Skin epidermis (tissue), 12 donors: ENCODE measurements around the gene NLRP10.

Experiments
- H3K27ac ChIP-seq, 21 experiments: fragments of 200-600 bp; sonication (generic) in 11 of 21; one replicate each; pipeline ENCODE4 v1.5.0; 2020; ENCODE audit warnings: mild to moderate bottlenecking in 3 of 21, inconsistent platforms in 2 of 21, moderate library complexity in 2 of 21
- H3K4me3 ChIP-seq, 7 experiments: fragments of 200-600 bp; sonication (generic) in 2 of 7; one replicate each; pipeline ENCODE4 v1.5.0; 2020; ENCODE audit warnings: inconsistent platforms in 2 of 7, mild to moderate bottlenecking in 2 of 7, moderate library complexity in 1 of 7

The NLRP10 gene

DNA sequence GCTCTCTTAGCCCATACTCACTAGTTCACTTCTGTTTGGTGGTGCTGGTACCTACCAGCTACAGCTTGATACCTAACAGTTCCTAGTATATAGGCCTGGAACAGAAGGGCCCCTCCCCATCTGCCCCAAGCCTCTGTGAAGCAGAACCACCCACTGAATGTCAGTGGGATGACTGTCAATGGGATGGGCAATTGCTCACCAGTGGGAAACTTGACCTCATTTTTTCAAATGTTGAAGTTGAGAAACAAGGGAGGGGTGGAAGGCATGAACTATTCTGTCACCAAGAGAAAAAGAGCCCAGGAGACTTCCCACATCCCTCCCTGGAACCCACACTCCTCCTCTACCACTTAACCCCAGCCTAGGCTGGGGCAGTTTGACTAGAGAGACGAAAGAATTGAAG is at the start of gene NLRP10:
Gene NLRP10, minus strand, starts transcription at position 62 of the 400 bp plus-strand sequence. CDS start 1,952 bp downstream, outside the sequence.
- H3K4me3 ChIP-seq, result no peak within 1 kb of the TSS
- H3K27ac ChIP-seq, result peak within 1 kb of the TSS in 8 of 21 experiments; percentile 4 to 61 (median 42)

DNA sequence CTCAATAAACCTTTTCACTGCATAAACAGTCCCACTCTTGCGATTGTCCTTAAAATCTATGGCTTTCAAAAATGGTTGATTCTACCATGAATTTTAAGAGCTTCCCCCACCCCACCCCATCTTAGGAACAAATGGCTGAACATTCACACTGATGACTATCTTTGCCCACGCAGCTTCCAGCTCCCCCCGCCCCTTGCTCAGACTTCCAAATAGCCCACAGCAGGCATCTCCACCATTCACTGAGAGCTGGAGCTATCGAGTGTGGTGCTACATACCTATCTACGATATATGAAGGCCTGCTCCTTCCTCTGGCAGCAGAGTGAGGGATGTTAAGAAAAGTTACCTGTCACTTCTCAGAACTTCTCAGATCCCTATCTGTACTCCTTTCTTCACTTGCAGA is 48.6 kb upstream of the NLRP10 start:
- no peak overlapping the region for H3K4me3 ChIP-seq
- no peak overlapping the region for H3K27ac ChIP-seq

GRCh38 chr11:8011981-8012444 is 46.8 kb upstream of the NLRP10 start:
- Histone ChIP-seq H3K4me3 (no peak overlapping the region), H3K27ac (no peak overlapping the region)

- no peak overlapping the region for H3K4me3 ChIP-seq
Measured at GRCh38 chr11:8011371-8011770, 46.1 kb upstream of the NLRP10 start.

DNA sequence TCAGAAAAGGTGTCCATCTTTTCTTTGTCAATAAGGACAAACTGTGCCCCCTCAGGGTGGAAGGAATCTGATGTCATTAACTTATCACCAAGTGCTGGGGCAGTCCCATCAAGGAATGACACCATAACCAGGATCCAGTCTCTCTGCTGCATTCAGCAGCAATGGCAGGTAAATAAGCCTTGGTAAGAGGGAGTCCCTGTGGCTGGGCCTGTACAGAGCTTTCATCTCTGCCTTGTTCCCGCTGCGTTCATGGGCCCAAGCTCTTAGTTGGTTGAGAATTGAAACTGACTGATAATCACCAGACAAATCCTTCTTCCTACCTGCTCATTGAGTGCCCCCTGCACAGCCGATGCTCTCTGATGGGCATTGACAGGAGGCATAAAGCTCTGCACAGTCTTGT is 44.6 kb upstream of the NLRP10 start:
- no peak overlapping the region for H3K27ac ChIP-seq
- H3K4me3 ChIP-seq, result no peak overlapping the region

More at GRCh38 chr11:8011371-8011770, 46.1 kb upstream of the NLRP10 start:
- H3K27ac ChIP-seq, result no peak overlapping the region

- Histone ChIP-seq H3K27ac (no peak overlapping the region), H3K4me3 (no peak overlapping the region)
Measured at GRCh38 chr11:8008212-8008611, 43.0 kb upstream of the NLRP10 start.

- no peak overlapping the region for H3K4me3 ChIP-seq
- no peak overlapping the region for H3K27ac ChIP-seq
Measured at GRCh38 chr11:8006349-8006977, 41.2 kb upstream of the NLRP10 start.

- Histone ChIP-seq H3K27ac (no peak overlapping the region), H3K4me3 (no peak overlapping the region)
Measured at GRCh38 chr11:8005556-8005955, 40.3 kb upstream of the NLRP10 start.

- no peak overlapping the region for H3K4me3 ChIP-seq
- H3K27ac ChIP-seq, result no peak overlapping the region
Measured at GRCh38 chr11:8004008-8004407, 38.8 kb upstream of the NLRP10 start.

- H3K27ac ChIP-seq, result no peak overlapping the region
- H3K4me3 ChIP-seq, result no peak overlapping the region
Measured at GRCh38 chr11:8003187-8003586, 37.9 kb upstream of the NLRP10 start.

DNA sequence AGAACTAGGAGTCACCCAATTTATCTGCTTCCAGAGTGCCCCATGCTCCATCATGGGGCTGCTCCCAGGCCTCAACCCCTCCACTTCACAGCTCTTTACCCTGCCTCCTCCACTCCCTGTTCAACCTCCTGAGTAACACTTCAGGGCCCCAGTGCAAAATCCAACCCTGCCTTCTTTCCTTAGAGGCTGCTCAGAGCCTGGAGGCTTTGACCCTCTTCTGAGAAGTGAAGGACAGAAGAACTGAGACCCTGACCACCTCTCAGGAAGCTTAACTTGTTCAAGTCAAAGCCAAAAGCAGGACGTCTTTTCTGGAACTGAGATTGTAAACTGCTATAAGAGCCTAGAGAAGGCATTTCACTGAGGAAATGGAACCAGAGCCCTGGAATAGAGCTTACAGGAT is 37.4 kb upstream of the NLRP10 start:
- Histone ChIP-seq H3K27ac (no peak overlapping the region), H3K4me3 (no peak overlapping the region)

DNA sequence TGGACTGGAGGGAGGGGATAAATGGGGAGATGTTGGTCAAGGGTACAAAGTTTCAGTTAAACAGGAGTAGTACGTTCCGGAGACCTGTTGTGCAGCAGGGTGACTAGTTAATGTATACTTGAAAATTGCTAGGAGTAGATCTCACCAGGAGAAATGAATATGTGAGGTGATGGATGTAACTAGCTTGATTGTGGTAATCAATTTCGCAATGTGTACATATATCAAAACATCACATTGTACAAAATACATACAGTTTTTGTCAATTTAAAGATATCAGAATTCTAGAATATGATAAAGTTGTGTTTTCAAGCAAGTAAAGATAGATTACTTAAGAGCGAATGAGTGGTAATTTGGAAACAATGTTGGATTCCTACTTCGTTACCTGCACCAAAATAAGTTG is 35.1 kb upstream of the NLRP10 start:
- no peak overlapping the region for H3K4me3 ChIP-seq
- H3K27ac ChIP-seq, result no peak overlapping the region

GRCh38 chr11:7999795-8000194 is 34.5 kb upstream of the NLRP10 start:
- Histone ChIP-seq H3K27ac (no peak overlapping the region), H3K4me3 (no peak overlapping the region)

- Histone ChIP-seq H3K4me3 (no peak overlapping the region), H3K27ac (no peak overlapping the region)
Measured at GRCh38 chr11:7994581-7995278, 29.5 kb upstream of the NLRP10 start.

DNA sequence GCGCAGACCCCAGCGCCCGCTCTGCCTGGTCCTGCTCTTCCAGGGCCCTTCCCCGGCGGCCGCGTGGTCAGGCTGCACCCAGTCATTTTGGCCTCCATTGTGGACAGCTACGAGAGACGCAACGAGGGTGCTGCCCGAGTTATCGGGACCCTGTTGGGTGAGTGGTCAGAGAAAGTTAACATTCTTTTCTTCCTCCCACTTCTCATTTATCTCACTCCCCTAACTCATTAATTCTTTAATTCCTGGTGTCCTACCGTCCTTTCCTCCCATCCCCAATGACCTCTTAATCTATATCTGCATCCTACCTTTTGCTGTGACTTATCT is 22.3 kb upstream of the NLRP10 start:
- Histone ChIP-seq H3K27ac (peak overlapping the region in 20 of 21 experiments; percentile 33 to 88 (median 84)), H3K4me3 (peak overlapping the region; percentile 82 to 98 (median 91))

GRCh38 chr11:7986768-7987559 is 21.7 kb upstream of the NLRP10 start, which contains the start of gene EIF3F:
EIF3F (plus strand) TSS chr11:7987337; CDS start chr11:7987353, 16 bp downstream.
- peak within 1 kb of the TSS; percentile 82 to 98 (median 91) for H3K4me3 ChIP-seq
- H3K27ac ChIP-seq, result peak within 1 kb of the TSS in 20 of 21 experiments; percentile 33 to 88 (median 84)

DNA sequence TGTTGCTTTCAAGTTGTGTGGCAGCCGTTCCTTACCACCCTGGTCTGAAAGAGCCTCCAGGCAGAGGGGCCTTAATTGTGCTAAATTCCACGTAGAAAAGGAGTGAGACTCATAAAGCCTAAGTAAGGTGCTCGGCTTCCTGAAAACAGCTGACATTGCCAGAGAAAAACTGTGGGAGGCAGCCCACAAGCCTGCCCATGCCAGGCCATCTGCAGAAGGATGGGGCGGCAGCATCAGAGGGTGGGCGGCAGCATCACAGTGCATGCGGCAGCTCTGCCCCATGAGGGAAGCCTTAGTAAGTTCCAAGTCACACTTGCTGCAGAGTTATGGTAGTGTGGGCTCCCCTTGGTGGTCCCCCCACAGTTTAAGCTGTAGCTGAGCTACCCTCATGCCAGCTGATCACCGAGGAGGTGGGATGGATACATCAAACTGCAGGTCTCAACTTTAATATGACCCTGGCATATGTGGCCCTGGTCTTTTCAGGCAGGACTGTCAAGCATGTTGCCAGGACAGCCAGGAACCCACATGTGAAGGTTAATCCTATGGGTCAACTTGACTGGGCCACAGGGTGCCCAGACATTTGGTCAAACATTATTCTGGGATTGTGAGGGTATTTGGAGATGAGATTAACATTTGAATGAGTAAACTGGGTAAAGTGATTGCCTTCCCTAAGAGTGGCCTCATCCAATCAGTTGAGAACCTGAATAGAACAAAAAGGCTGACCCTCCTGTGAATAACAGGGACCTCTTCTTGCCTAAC is 18.8 kb upstream of the NLRP10 start:
- no peak overlapping the region for H3K27ac ChIP-seq
- no peak overlapping the region for H3K4me3 ChIP-seq

DNA sequence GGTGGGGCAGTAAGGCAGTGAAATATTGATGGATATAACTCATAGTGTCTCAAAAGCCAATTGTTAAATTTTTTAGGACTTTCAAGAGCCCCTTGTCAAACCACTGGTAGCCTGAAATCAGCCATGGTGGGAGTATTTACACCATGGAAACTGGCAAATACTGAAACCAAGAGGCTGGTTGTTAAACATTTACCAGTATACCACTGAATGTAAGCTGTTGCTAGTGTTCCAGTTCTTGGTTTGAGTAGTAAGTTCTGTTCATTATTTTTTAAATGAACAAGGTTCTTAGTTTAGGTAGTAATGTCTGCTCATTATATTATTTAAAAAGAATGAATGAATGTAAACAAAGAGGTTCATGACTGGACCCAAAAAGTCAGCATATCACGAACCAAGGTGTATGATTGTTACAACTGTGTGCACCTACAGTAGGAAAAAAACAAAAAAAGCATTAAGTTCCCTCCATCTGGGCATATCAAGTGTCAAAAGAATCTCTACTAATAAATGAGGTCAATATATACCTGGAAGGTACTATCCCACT is 17.4 kb upstream of the NLRP10 start:
- no peak overlapping the region for H3K4me3 ChIP-seq
- H3K27ac ChIP-seq, result no peak overlapping the region

- H3K4me3 ChIP-seq, result no peak overlapping the region
- H3K27ac ChIP-seq, result no peak overlapping the region
Measured at GRCh38 chr11:7981619-7982157, 16.4 kb upstream of the NLRP10 start.
